ENCODE results near the gene PAK1. TPM values are rescaled to one million over a fixed set of nuclear protein-coding genes. Genes with fewer than 3 reads are reported as not detected.

The PAK1 gene
- total RNA-seq, 2 donors from 2014 or later, result 14.5 to 65.6 TPM

- DNase-seq, result no peak
- no peak for TF ChIP-seq POLR2A (IDR thresholded peaks at IDR 0.05)
- no peak for TF ChIP-seq CTCF (IDR thresholded peaks at IDR 0.05)
- no peak overlapping the region for H3K4me3 ChIP-seq
- H3K27me3 ChIP-seq, result no peaks in the 10 kb centered on the region
- H3K9me3 ChIP-seq, result no peaks in the 10 kb centered on the region
- 87 to 98% methylated on average over 2 of the region's 2 CpGs for WGBS, 2 donors
- H3K27ac ChIP-seq, result no peak overlapping the region
- intact Hi-C loops (cut with DNase I), result no loop called here
- H3K36me3 ChIP-seq (replicated peaks in 1 of 2; ENCODE audit: insufficient read depth in 1 of 2, low read depth in 2 of 2), result peaks cover 0 to 1% of the 10 kb centered on the region in 2 donors
- no peak for ATAC-seq
- H3K4me1 ChIP-seq, result no peaks in the 10 kb centered on the region
Measured at GRCh38 chr11:77372726-77373125, 101.2 kb downstream of the PAK1 start.

- Histone ChIP-seq H3K27ac (no peak overlapping the region), H3K9me3 (no peaks in the 10 kb centered on the region), H3K4me3 (no peak overlapping the region), H3K4me1 (no peaks in the 10 kb centered on the region), H3K36me3 (replicated peaks in 1 of 2; ENCODE audit: insufficient read depth in 1 of 2, low read depth in 2 of 2) (peaks cover 0 to 1% of the 10 kb centered on the region in 2 donors), H3K27me3 (no peaks in the 10 kb centered on the region)
- ATAC-seq (no peak), DNase-seq (no peak)
- intact Hi-C loops (cut with DNase I), result no loop called here
- TF ChIP-seq CTCF (IDR thresholded peaks at IDR 0.05), result no peak
- TF ChIP-seq POLR2A (IDR thresholded peaks at IDR 0.05), result no peak
Measured at GRCh38 chr11:77371646-77372045, 102.2 kb downstream of the PAK1 start.

GRCh38 chr11:77370217-77370616 is 103.7 kb downstream of the PAK1 start:
- Histone ChIP-seq H3K4me3 (no peak overlapping the region), H3K4me1 (no peaks in the 10 kb centered on the region), H3K9me3 (no peaks in the 10 kb centered on the region), H3K36me3 (replicated peaks in 1 of 2; ENCODE audit: insufficient read depth in 1 of 2, low read depth in 2 of 2) (peaks cover 0 to 1% of the 10 kb centered on the region in 2 donors), H3K27me3 (no peaks in the 10 kb centered on the region), H3K27ac (no peak overlapping the region)
- intact Hi-C loops (cut with DNase I), result no loop called here
- no peak for ATAC-seq
- DNase-seq, result no peak
- 87 to 93% methylated on average over 1 of the region's 1 CpG for WGBS, 2 donors
- TF ChIP-seq POLR2A (IDR thresholded peaks at IDR 0.05), result no peak
- TF ChIP-seq CTCF (IDR thresholded peaks at IDR 0.05), result peak in 2 of 7 experiments; percentile 3 to 13

- Histone ChIP-seq H3K4me1 (no peaks in the 10 kb centered on the region), H3K27me3 (no peaks in the 10 kb centered on the region), H3K4me3 (no peak overlapping the region), H3K27ac (no peak overlapping the region), H3K36me3 (replicated peaks in 1 of 2; ENCODE audit: insufficient read depth in 1 of 2, low read depth in 2 of 2) (peaks cover 0 to 3% of the 10 kb centered on the region in 2 donors), H3K9me3 (no peaks in the 10 kb centered on the region)
- 95 to 99% methylated on average over 3 of the region's 3 CpGs for WGBS, 2 donors
- TF ChIP-seq CTCF (IDR thresholded peaks at IDR 0.05), result no peak
- no peak for TF ChIP-seq POLR2A (IDR thresholded peaks at IDR 0.05)
- intact Hi-C loops (cut with DNase I), result no loop called here
- DNase-seq, result no peak
- ATAC-seq, result no peak
Measured at GRCh38 chr11:77361184-77361583, 112.7 kb downstream of the PAK1 start.

- ATAC-seq (no peak), DNase-seq (no peak)
- Histone ChIP-seq H3K27ac (no peak overlapping the region), H3K27me3 (no peaks in the 10 kb centered on the region), H3K4me3 (no peak overlapping the region), H3K36me3 (replicated peaks in 1 of 2; ENCODE audit: insufficient read depth in 1 of 2, low read depth in 2 of 2) (peaks cover 0 to 3% of the 10 kb centered on the region in 2 donors), H3K9me3 (no peaks in the 10 kb centered on the region), H3K4me1 (no peaks in the 10 kb centered on the region)
- intact Hi-C loops (cut with DNase I), result no loop called here
- no peak for TF ChIP-seq CTCF (IDR thresholded peaks at IDR 0.05)
Measured at GRCh38 chr11:77359481-77359880, 114.4 kb downstream of the PAK1 start.
